ENCODE data around the gene SCIN. TPM values are rescaled to one million over a fixed set of nuclear protein-coding genes. Genes with fewer than 3 reads are reported as not detected.
"Not testable (repeated sequence)": the region's sequence is repeated elsewhere in the genome, so short reads cannot be mapped to it uniquely, and the experiment has no call there.

Gene SCIN
- total and polyA plus RNA-seq, 8 donors, result 2.5 to 49.2 (median 7.3) TPM

DNA sequence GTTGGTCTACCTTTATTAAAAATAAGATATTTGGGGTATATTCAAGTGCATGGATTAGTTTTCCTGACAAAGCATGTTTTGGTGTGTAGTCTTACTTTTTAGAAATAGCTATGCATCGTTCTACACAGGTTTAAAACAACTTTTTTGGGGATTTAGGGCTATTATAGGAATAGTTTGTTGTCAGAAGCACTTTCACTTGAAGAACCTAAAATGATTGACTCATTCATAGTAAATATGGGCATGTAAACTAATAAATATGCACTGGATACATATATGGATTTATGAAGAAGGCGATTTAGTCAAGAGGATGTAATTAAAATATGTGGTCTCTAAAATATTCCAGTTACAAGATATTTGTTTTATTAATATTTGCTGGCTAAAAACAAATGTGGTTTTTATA, 118.9 kb downstream of the SCIN start:
- Histone ChIP-seq H3K4me3 (peak overlapping the region; percentile 64 to 97 (median 86)), H3K27ac (peak overlapping the region in 1 of 5 donors; percentile 2), H3K27me3 (no peaks in the 10 kb centered on the region), H3K9me3 (no peaks in the 10 kb centered on the region), H3K4me1 (peaks cover 5 to 56% (median 29%) of the 10 kb centered on the region in 4 donors), H3K36me3 (no peaks in the 10 kb centered on the region)
- no peak for DNase-seq
- WGBS, 5 donors, result 34 to 58% (median 48%) methylated on average over 2 of the region's 2 CpGs
- no peak for TF ChIP-seq POLR2AphosphoS5 (IDR thresholded peaks at IDR 0.05)
- no peak for TF ChIP-seq EP300 (IDR thresholded peaks at IDR 0.05)
- TF ChIP-seq, protein P1, sequence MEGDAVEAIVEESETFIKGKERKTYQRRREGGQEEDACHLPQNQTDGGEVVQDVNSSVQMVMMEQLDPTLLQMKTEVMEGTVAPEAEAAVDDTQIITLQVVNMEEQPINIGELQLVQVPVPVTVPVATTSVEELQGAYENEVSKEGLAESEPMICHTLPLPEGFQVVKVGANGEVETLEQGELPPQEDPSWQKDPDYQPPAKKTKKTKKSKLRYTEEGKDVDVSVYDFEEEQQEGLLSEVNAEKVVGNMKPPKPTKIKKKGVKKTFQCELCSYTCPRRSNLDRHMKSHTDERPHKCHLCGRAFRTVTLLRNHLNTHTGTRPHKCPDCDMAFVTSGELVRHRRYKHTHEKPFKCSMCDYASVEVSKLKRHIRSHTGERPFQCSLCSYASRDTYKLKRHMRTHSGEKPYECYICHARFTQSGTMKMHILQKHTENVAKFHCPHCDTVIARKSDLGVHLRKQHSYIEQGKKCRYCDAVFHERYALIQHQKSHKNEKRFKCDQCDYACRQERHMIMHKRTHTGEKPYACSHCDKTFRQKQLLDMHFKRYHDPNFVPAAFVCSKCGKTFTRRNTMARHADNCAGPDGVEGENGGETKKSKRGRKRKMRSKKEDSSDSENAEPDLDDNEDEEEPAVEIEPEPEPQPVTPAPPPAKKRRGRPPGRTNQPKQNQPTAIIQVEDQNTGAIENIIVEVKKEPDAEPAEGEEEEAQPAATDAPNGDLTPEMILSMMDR (IDR thresholded peaks at IDR 0.05), result no peak
- TF ChIP-seq POLR2A (IDR thresholded peaks at IDR 0.05), result no peak
- intact Hi-C loops (cut with DNase I; ENCODE audit: low total_unique reads), result no loop called here

DNA sequence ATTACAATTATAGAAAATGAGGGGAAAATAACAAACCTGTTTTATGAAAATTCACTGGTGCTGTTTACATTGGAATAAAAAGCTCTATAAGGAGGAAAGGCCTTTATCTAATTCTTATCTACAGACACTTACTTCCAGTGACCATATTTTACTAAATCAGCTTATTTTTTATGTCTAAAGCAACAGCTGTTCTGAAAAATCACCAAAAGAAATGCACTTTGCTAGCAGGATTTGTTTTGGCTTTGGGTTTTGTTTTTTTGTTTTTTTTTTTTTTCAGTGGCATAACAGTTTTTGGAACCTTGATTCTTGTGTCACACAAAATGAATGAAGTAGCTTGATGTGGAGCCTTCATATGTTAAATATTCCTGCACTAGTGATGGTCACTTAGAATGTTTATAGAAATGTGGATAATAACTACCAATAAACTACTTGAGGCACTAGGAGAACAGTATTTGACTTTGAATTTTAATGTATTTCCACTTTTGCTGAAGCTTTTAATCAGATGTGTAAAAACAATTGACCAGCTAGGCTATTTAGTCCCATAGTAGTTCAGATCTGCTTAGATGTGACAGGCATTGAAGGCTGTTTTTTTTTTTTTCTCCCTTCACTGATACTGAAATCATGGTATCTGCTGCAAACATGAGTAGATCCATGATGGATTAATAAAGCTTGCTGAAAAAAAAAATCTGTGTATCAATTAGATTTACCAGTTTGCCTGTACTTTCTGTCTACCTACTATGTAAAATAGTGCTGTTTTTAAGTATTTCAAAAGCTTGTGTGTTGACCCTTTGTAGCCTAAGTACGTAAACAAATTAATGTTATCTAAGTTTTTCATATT, 119.7 kb downstream of the SCIN start:
- DNase-seq, result no peak
- WGBS, 5 donors, result 69 to 95% (median 79%) methylated on average over 1 of the region's 1 CpG
- Histone ChIP-seq H3K27me3 (no peaks in the 10 kb centered on the region), H3K4me1 (peaks cover 5 to 60% (median 28%) of the 10 kb centered on the region in 4 donors), H3K27ac (peak overlapping the region in 2 of 5 donors; percentile 2 to 26), H3K4me3 (peak overlapping the region; percentile 64 to 97 (median 86)), H3K9me3 (no peaks in the 10 kb centered on the region), H3K36me3 (no peaks in the 10 kb centered on the region)
- intact Hi-C loops (cut with DNase I; ENCODE audit: low total_unique reads), result no loop called here
- TF ChIP-seq POLR2A (IDR thresholded peaks at IDR 0.05) (no peak), EP300 (IDR thresholded peaks at IDR 0.05) (no peak), POLR2AphosphoS5 (IDR thresholded peaks at IDR 0.05) (no peak)
- TF ChIP-seq, protein P1 (IDR thresholded peaks at IDR 0.05), result no peak

DNA sequence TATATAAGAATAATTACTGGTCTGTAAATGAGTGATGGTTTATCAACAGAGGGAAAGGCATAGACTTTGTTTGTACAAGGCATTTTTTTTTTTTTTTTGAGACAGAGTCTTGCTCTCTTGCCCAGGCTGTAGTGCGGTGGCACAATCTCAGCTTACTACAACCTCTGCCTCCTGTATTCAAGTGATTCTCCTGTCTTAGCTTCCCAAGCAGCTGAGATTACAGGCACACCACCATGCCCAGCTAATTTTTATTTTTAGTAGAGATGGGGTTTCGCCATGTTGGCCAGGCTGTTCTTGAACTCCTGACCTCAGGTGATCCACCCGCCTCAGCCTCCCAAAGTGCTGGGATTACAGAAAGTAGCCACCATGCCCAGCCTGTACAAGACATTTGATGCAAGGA, 120.9 kb downstream of the SCIN start:
- WGBS, 5 donors, result 91 to 98% (median 94%) methylated on average over 3 of the region's 3 CpGs
- peaks cover 5 to 71% (median 26%) of the 10 kb centered on the region in 4 donors for H3K4me1 ChIP-seq
- H3K27ac ChIP-seq; H3K36me3 ChIP-seq; intact Hi-C loops (cut with DNase I; ENCODE audit: low total_unique reads); H3K9me3 ChIP-seq; H3K4me3 ChIP-seq; DNase-seq; H3K27me3 ChIP-seq: not testable (repeated sequence)

DNA sequence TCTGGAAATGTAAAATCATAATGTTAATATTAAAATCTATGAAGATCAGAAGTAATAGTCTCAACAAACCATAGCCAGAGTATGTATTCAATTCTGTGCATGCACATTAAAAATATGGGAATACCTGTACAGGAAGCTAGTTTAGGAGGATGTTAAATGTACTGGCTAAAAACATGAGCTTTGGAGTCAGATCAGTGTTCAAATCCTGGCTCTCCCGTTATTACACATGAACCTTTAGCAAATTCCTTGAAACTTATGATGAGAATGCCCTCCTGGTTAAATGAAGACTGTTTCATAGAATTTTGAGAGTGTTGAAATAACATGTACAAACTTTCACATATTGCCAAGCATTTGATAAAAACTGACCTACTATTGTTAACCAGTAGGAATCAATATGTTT, 121.5 kb downstream of the SCIN start:
- intact Hi-C loops (cut with DNase I; ENCODE audit: low total_unique reads), result no loop called here
- WGBS, 5 donors, result 79 to 100% (median 92%) methylated on average over 1 of the region's 1 CpG
- H3K27ac ChIP-seq, result no peak overlapping the region

More for the DNA sequence above, 121.5 kb downstream of the SCIN start:
- Histone ChIP-seq H3K36me3 (no peaks in the 10 kb centered on the region), H3K9me3 (no peaks in the 10 kb centered on the region), H3K4me1 (peaks cover 5 to 75% (median 26%) of the 10 kb centered on the region in 4 donors), H3K27me3 (no peaks in the 10 kb centered on the region), H3K4me3 (no peak overlapping the region)
- no peak for TF ChIP-seq EP300 (IDR thresholded peaks at IDR 0.05)
- TF ChIP-seq, protein P1 (IDR thresholded peaks at IDR 0.05), result no peak
- no peak for TF ChIP-seq POLR2AphosphoS5 (IDR thresholded peaks at IDR 0.05)
- no peak for TF ChIP-seq POLR2A (IDR thresholded peaks at IDR 0.05)
- no peak for DNase-seq
